Measurements from ENCODE around the gene CHMP4B. TPM values are rescaled to one million over a fixed set of nuclear protein-coding genes. Genes with fewer than 3 reads are reported as not detected.

CHMP4B gene
- total RNA-seq, 2 donors from 2014 or later: 75.7 to 85.8 TPM

GRCh38 chr20:33766686-33767085 lies 44.5 kb upstream of the CHMP4B start:
- TF ChIP-seq POLR2A (IDR thresholded peaks at IDR 0.05) (no peak), POLR2AphosphoS5 (IDR thresholded peaks at IDR 0.05) (no peak), CTCF (IDR thresholded peaks at IDR 0.05) (no peak)
- WGBS: 90% methylated on average over 8 of the region's 9 CpGs
- Histone ChIP-seq H3K27me3 (replicated peaks; ENCODE audit: insufficient read depth) (no peaks in the 10 kb centered on the region), H3K4me3 (no peak overlapping the region), H3K4me1 (replicated peaks) (no peaks in the 10 kb centered on the region), H3K36me3 (peaks cover 0 to 5% of the 10 kb centered on the region in 2 donors), H3K9me3 (no peaks in the 10 kb centered on the region), H3K27ac (no peak overlapping the region)
- intact Hi-C loops (cut with DNase I): no loop called here
- DNase-seq (ENCODE audit: low spot score): no peak

- Histone ChIP-seq H3K27ac (no peak overlapping the region), H3K36me3 (peaks cover 0 to 5% of the 10 kb centered on the region in 2 donors), H3K4me1 (replicated peaks) (no peaks in the 10 kb centered on the region), H3K9me3 (no peaks in the 10 kb centered on the region), H3K27me3 (replicated peaks; ENCODE audit: insufficient read depth) (no peaks in the 10 kb centered on the region), H3K4me3 (no peak overlapping the region)
- TF ChIP-seq CTCF (IDR thresholded peaks at IDR 0.05) (no peak), POLR2AphosphoS5 (IDR thresholded peaks at IDR 0.05) (no peak), POLR2A (IDR thresholded peaks at IDR 0.05) (no peak)
- no peak for DNase-seq (ENCODE audit: low spot score)
- WGBS: 94% methylated on average over 2 of the region's 2 CpGs
- intact Hi-C loops (cut with DNase I): no loop called here
Measured at GRCh38 chr20:33767777-33768138, 43.4 kb upstream of the CHMP4B start.

- 92% methylated on average over 4 of the region's 4 CpGs for WGBS
- Histone ChIP-seq H3K4me3 (no peak overlapping the region), H3K27me3 (replicated peaks; ENCODE audit: insufficient read depth) (no peaks in the 10 kb centered on the region), H3K27ac (no peak overlapping the region), H3K36me3 (peaks cover 0 to 5% of the 10 kb centered on the region in 2 donors), H3K9me3 (no peaks in the 10 kb centered on the region), H3K4me1 (replicated peaks) (no peaks in the 10 kb centered on the region)
- TF ChIP-seq POLR2AphosphoS5 (IDR thresholded peaks at IDR 0.05): no peak
- no peak for TF ChIP-seq CTCF (IDR thresholded peaks at IDR 0.05)
- no peak for DNase-seq (ENCODE audit: low spot score)
- intact Hi-C loops (cut with DNase I): no loop called here
Measured at GRCh38 chr20:33769043-33769442, 42.1 kb upstream of the CHMP4B start.

- WGBS: 79% methylated on average over 10 of the region's 10 CpGs
- peaks cover 0 to 5% of the 10 kb centered on the region in 2 donors for H3K36me3 ChIP-seq
Measured at GRCh38 chr20:33770005-33770404, 41.1 kb upstream of the CHMP4B start.

More at GRCh38 chr20:33770005-33770404, 41.1 kb upstream of the CHMP4B start:
- Histone ChIP-seq H3K27me3 (replicated peaks; ENCODE audit: insufficient read depth) (no peaks in the 10 kb centered on the region), H3K27ac (no peak overlapping the region), H3K4me3 (no peak overlapping the region), H3K9me3 (no peaks in the 10 kb centered on the region), H3K4me1 (replicated peaks) (no peaks in the 10 kb centered on the region)
- no peak for DNase-seq (ENCODE audit: low spot score)
- TF ChIP-seq POLR2A (IDR thresholded peaks at IDR 0.05): no peak
- no peak for TF ChIP-seq CTCF (IDR thresholded peaks at IDR 0.05)
- TF ChIP-seq POLR2AphosphoS5 (IDR thresholded peaks at IDR 0.05): no peak
- intact Hi-C loops (cut with DNase I): no loop called here
